ENCODE results near the gene ACVR1. TPM values are rescaled to one million over a fixed set of nuclear protein-coding genes. Genes with fewer than 3 reads are reported as not detected.
A peak's percentile ranks its signal among the peaks of the same experiment; 100 is the strongest.

The ACVR1 gene
- total RNA-seq, 1 donor from 2014 or later = 34.4 TPM

DNA sequence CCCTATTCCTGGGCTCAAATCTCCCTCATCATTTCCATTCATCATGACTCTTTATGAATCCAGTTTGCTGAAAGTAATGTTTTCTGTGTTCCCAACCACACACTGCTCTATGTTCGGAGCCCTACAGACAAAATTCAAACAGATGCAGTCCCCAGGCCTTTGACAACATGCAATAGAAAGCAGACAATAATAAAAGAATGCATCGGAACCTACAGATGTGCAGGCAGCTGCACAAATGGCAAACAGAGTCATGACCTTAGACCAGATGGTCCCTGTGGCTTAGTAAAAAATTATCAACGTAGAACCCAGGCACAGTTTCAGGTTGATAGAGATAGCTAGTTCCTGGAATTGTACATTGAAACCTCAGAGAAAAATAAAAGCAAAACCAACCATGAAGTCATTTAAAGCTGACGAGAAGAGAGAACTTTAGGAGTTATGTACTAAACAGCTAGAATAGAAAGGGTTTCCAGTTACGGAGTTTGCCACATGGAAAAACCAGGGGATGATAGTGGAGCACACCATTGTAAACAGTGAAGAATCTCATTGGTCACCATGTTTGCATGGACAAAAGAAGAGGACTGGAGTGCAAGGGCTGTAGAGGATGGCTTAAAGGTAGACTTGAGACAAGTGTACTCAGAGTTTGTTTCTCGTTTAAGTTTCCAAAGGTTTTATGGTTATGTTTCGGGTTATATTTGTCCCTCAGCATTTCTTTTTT is 23.2 kb upstream of the ACVR1 start:
- Histone ChIP-seq H3K27ac (peak overlapping the region; percentile 3), H3K4me3 (no peak overlapping the region), H3K9me3 (no peaks in the 10 kb centered on the region), H3K4me1 (no peaks in the 10 kb centered on the region), H3K27me3 (no peaks in the 10 kb centered on the region), H3K36me3 (no peaks in the 10 kb centered on the region)
- DNase-seq (no peak), ATAC-seq (no peak)
- TF ChIP-seq, protein P1, sequence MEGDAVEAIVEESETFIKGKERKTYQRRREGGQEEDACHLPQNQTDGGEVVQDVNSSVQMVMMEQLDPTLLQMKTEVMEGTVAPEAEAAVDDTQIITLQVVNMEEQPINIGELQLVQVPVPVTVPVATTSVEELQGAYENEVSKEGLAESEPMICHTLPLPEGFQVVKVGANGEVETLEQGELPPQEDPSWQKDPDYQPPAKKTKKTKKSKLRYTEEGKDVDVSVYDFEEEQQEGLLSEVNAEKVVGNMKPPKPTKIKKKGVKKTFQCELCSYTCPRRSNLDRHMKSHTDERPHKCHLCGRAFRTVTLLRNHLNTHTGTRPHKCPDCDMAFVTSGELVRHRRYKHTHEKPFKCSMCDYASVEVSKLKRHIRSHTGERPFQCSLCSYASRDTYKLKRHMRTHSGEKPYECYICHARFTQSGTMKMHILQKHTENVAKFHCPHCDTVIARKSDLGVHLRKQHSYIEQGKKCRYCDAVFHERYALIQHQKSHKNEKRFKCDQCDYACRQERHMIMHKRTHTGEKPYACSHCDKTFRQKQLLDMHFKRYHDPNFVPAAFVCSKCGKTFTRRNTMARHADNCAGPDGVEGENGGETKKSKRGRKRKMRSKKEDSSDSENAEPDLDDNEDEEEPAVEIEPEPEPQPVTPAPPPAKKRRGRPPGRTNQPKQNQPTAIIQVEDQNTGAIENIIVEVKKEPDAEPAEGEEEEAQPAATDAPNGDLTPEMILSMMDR (IDR thresholded peaks at IDR 0.05) = no peak
- intact Hi-C loops (cut with DNase I) = no loop called here

DNA sequence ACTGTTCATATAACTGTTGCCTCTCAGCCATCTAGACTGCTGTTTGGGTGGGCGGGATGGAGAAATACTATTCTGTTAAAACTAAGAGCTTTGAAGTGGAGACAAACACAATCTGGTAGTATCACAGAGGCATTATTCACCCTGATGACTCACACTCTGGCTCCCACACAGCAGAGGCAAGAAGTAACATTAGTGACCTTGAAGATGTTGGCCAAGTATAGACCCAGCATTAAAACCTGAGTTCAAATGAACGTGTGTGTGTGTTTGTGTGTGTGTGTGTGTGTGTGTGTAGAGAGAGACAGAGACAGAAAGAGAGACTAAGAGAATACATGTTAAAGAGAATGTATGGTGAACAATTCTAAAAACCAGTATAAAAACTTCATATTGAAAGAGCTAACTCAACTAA is 22.5 kb upstream of the ACVR1 start:
- no peak overlapping the region for H3K27ac ChIP-seq
- DNase-seq (no peak), ATAC-seq (peak; percentile 61)
- TF ChIP-seq, protein P1 (IDR thresholded peaks at IDR 0.05) = no peak
- no peak overlapping the region for H3K4me3 ChIP-seq
- intact Hi-C loops (cut with DNase I) = no loop called here
- H3K36me3 ChIP-seq = no peaks in the 10 kb centered on the region
- no peaks in the 10 kb centered on the region for H3K4me1 ChIP-seq
- H3K27me3 ChIP-seq = no peaks in the 10 kb centered on the region
- H3K9me3 ChIP-seq = no peaks in the 10 kb centered on the region

DNA sequence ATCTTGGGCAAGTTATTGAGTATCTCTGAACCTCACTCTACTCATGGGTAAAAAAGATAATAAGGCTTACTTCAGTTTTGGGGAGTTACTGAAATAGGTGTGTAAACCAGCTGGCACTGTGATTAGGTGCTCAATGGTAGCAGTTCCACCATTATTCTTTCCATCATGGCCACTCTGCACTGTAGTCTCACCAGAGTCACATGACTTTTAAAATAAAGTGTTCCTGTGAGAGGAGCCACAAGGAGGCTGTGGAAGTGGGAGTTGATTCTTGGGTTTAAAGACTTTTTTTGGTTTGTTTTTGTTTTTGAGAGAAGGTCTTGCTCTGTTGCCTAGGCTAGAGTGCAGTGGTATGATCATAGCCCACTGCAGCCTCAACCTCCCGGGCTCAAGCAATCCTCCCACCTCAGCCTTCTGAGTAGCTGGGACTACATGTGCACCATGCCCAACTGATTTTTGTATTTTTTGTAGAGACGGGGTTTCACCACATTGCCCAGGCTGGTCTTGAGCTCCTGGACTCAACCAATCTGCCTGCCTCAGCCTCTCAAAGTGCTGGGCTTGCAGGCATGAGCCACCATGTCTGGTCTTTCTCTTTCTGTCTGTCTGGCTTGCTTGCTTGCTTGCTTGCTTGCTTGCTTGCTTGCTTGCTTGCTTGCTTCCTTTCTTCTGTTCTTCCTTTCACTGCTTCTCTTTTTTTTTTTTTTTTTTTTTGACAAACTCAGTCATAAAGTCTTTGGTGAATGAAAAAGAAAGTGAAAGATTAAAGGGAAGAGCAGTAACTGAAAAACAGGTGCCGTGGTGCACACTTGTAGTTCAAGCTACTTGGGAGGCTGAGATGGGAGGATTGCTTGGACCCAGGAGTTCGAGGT is 21.2 kb upstream of the ACVR1 start:
- TF ChIP-seq, protein P1 (IDR thresholded peaks at IDR 0.05) = no peak
- Histone ChIP-seq H3K27me3 (no peaks in the 10 kb centered on the region), H3K4me3 (no peak overlapping the region), H3K27ac (peak overlapping the region; percentile 30), H3K9me3 (no peaks in the 10 kb centered on the region), H3K4me1 (no peaks in the 10 kb centered on the region), H3K36me3 (no peaks in the 10 kb centered on the region)
- ATAC-seq (no peak), DNase-seq (no peak)
- intact Hi-C loops (cut with DNase I) = no loop called here

DNA sequence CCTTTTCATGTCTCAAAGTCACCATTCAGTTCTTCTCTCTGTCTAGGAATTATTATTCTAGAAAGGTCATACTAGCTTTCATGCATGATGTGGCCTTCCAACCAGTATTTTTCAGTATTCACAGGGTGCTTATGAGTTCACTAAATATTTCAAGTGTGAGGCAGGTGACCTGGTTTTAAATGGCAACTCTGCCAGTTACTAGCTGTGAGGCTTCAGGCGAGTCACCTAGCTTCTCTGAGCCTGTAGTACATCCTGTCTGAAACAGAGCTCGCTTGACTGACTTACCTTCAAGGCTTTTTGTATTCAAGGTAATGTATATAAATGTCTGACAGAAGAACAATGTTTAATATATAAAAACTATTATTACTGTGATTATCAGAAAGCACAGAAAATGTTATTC is 19.4 kb upstream of the ACVR1 start:
- TF ChIP-seq, protein P1 (IDR thresholded peaks at IDR 0.05) = no peak
- intact Hi-C loops (cut with DNase I) = no loop called here
- H3K9me3 ChIP-seq = no peaks in the 10 kb centered on the region
- ATAC-seq = no peak
- H3K27ac ChIP-seq = no peak overlapping the region
- no peaks in the 10 kb centered on the region for H3K36me3 ChIP-seq
- no peak overlapping the region for H3K4me3 ChIP-seq
- H3K4me1 ChIP-seq = no peaks in the 10 kb centered on the region
- DNase-seq = no peak
- no peaks in the 10 kb centered on the region for H3K27me3 ChIP-seq

DNA sequence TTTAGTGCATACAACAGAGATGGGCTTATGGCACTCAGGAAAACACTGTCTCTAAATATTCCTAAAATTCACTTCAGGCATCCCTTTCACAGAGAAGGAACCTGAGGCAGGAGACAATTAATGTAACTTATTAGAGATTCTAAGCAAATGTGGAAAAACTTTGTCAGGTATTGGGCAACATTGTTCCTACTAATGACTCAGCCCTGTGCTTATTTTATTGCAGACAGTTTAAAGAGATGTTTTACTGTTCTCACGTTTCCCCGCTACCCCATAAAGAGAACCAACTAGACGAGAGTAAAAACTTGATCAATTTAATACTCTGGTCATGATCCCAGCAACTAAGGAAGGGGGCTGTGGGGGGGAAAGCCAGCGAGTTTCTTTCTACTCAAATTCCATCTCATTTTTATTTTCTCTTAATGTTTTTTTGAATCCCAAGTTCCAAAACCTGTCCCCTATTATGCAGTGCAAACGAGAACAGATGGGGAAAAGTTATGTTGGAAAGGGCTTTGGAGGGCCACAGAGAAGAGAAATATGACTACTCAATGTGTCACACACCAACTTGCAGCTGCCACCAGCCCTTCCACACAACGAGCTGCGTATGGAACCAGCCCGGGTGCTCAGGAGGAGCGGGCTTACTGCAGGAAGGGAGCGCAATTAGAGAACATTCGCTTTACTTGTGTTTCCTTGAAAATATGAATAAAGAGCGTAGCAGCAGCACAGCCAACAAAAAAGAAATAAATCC is 18.7 kb upstream of the ACVR1 start:
- H3K27me3 ChIP-seq = no peaks in the 10 kb centered on the region
- H3K4me3 ChIP-seq = no peak overlapping the region
- TF ChIP-seq, protein P1 (IDR thresholded peaks at IDR 0.05) = no peak
- H3K4me1 ChIP-seq = no peaks in the 10 kb centered on the region
- DNase-seq (no peak), ATAC-seq (no peak)
- intact Hi-C loops (cut with DNase I) = no loop called here
- H3K36me3 ChIP-seq = no peaks in the 10 kb centered on the region
- no peaks in the 10 kb centered on the region for H3K9me3 ChIP-seq
- H3K27ac ChIP-seq = no peak overlapping the region
